Prostate gland (tissue), 2 donors: ENCODE results near the gene TCF7L2.

Experiments
- POLR2A ChIP-seq: fragments of 450-650 bp; IDR thresholded peaks from one replicate; pipeline ENCODE4 v1.6.1; 2016; ENCODE audit warnings: antibody characterized with exemption, mild to moderate bottlenecking
- POLR2AphosphoS5 ChIP-seq: sonication (generic); formaldehyde crosslinking; IDR thresholded peaks from one replicate; pipeline ENCODE4 v1.6.1; 2017; ENCODE audit warnings: antibody characterized with exemption
- TF ChIP-seq, protein P1 (sequence below), 4 experiments: fragments of 200-600 bp in 2 of 4; fragments of 450-650 bp in 2 of 4; sonication (generic) in 2 of 4; IDR thresholded peaks; 1 replicate in 3 of 4; 2 replicates in 1 of 4; pipeline ENCODE4 v1.5.1; 2016 to 2019; ENCODE audit warnings: antibody characterized with exemption in 4 of 4, mild to moderate bottlenecking in 2 of 4, moderate library complexity in 2 of 4

DNA sequence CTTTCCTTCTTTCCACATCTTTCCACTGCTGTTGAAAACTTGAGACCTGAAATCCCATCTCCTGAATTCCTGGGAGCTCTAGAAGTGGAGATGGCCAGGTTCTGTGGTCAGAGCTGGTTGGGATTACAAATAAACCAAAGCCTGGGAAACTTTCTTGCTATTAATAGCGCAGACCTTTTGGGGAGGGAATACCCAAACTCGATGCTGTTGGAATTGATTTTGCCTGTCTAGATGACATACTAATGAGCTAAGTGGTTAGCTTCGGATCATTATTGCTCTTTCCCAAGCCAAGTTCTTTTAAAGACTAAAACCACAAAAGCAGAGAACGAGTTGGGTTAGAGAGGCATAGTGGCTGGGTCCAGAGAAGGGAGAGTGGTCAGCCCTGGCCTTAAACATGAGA, 76.6 kb downstream of the TCF7L2 start:
- TF ChIP-seq, protein P1, sequence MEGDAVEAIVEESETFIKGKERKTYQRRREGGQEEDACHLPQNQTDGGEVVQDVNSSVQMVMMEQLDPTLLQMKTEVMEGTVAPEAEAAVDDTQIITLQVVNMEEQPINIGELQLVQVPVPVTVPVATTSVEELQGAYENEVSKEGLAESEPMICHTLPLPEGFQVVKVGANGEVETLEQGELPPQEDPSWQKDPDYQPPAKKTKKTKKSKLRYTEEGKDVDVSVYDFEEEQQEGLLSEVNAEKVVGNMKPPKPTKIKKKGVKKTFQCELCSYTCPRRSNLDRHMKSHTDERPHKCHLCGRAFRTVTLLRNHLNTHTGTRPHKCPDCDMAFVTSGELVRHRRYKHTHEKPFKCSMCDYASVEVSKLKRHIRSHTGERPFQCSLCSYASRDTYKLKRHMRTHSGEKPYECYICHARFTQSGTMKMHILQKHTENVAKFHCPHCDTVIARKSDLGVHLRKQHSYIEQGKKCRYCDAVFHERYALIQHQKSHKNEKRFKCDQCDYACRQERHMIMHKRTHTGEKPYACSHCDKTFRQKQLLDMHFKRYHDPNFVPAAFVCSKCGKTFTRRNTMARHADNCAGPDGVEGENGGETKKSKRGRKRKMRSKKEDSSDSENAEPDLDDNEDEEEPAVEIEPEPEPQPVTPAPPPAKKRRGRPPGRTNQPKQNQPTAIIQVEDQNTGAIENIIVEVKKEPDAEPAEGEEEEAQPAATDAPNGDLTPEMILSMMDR (IDR thresholded peaks at IDR 0.05) = no peak
- TF ChIP-seq POLR2A (no peak), POLR2AphosphoS5 (no peak)
